Stimulated activated CD4-positive, alpha-beta T cell treated with anti-CD3 and anti-CD28 coated beads, Interleukin-12 subunit alpha, Interleukin-12 subunit beta, amount 100 ng/mL, for 4 hours (primary cell): ENCODE measurements around the gene CEACAM3.
A peak's percentile ranks its signal among the peaks of the same experiment; 100 is the strongest.

ENCODE experiments used
- DNase-seq: peaks from one replicate; pipeline ENCODE4 v3.0.0-alpha.2; 2020

Gene CEACAM3

GRCh38 chr19:41847351-41848105 lies 51.1 kb downstream of the CEACAM3 start:
- DNase-seq, result no peak

GRCh38 chr19:41848666-41849065 lies 52.3 kb downstream of the CEACAM3 start:
- no peak for DNase-seq

GRCh38 chr19:41849067-41849466 lies 52.7 kb downstream of the CEACAM3 start:
- DNase-seq, result no peak

- DNase-seq, result no peak
These were observed 54.0 kb downstream of the CEACAM3 start for GRCh38 chr19:41850381-41850780.

- no peak for DNase-seq
These were observed 55.1 kb downstream of the CEACAM3 start for GRCh38 chr19:41851456-41851855.

- DNase-seq, result no peak
These were observed 57.0 kb downstream of the CEACAM3 start for GRCh38 chr19:41853344-41853743.

- no peak for DNase-seq
These were observed 57.4 kb downstream of the CEACAM3 start for GRCh38 chr19:41853768-41854167.

- DNase-seq, result no peak
These were observed 62.8 kb downstream of the CEACAM3 start for GRCh38 chr19:41859213-41859617.

- peak; percentile 98 for DNase-seq
These were observed 63.4 kb downstream of the CEACAM3 start, which contains the start of gene RPS19 for GRCh38 chr19:41859618-41860418. TSS of gene RPS19 (plus strand) at chr19:41860255. CDS start at chr19:41860775, 520 bp downstream.

GRCh38 chr19:41860419-41861115 lies 64.2 kb downstream of the CEACAM3 start:
- DNase-seq, result no peak
